GM12801 (cell line): ENCODE measurements around the gene TSPEAR.
"Not testable (repeated sequence)": the region's sequence is repeated elsewhere in the genome, so short reads cannot be mapped to it uniquely, and the experiment has no call there.

Experiments used
- CTCF ChIP-seq: IDR thresholded peaks from one replicate; pipeline ENCODE4 v1.5.1; 2011; ENCODE audit warnings: control low read depth; ENCODE audit not compliant: insufficient read length; ENCODE audit errors: extremely low read depth

Gene TSPEAR

GRCh38 chr21:44576025-44576420 is 135.3 kb downstream of the TSPEAR start:
- no peak for TF ChIP-seq CTCF

GRCh38 chr21:44575307-44576024 is 135.9 kb downstream of the TSPEAR start:
- TF ChIP-seq CTCF: no peak

- no peak for TF ChIP-seq CTCF
Observed at GRCh38 chr21:44574457-44575306, 136.7 kb downstream of the TSPEAR start.

GRCh38 chr21:44573630-44574456 is 137.5 kb downstream of the TSPEAR start, which contains the start of gene KRTAP10-4:
TSS of gene KRTAP10-4 (plus strand) at chr21:44573729. CDS start at chr21:44573759, 30 bp downstream.
- TF ChIP-seq CTCF: not testable (repeated sequence)

GRCh38 chr21:44572959-44573583 is 138.3 kb downstream of the TSPEAR start:
- no peak for TF ChIP-seq CTCF

- TF ChIP-seq CTCF: no peak
Observed at GRCh38 chr21:44571844-44572782, 139.3 kb downstream of the TSPEAR start.
